Suprapubic skin (tissue), 4 donors: Measurements from ENCODE around the gene HRG.

Source experiments
- EP300 ChIP-seq: sonication (generic); formaldehyde crosslinking; IDR thresholded peaks from one replicate; pipeline ENCODE4 v1.6.1; 2017; ENCODE audit warnings: antibody characterized with exemption
- POLR2A ChIP-seq, 2 donors: fragments of 450-650 bp; IDR thresholded peaks; one replicate each; pipeline ENCODE4 v1.6.1; 2017; ENCODE audit warnings: antibody characterized with exemption in 2 of 2, mild to moderate bottlenecking in 2 of 2, moderate library complexity in 2 of 2
- POLR2AphosphoS5 ChIP-seq, 3 donors: sonication (generic); formaldehyde crosslinking; IDR thresholded peaks; one replicate each; pipeline ENCODE4 v1.6.1; 2017; ENCODE audit warnings: antibody characterized with exemption in 3 of 3
- TF ChIP-seq, protein P1 (sequence below), 2 donors: fragments of 200-600 bp in 1 of 2; fragments of 450-650 bp in 1 of 2; sonication (generic) in 1 of 2; IDR thresholded peaks; one replicate each; pipeline ENCODE4 v1.5.1; 2016 to 2019; ENCODE audit warnings: antibody characterized with exemption in 2 of 2, mild to moderate bottlenecking in 1 of 2, moderate library complexity in 1 of 2

- TF ChIP-seq, protein P1, sequence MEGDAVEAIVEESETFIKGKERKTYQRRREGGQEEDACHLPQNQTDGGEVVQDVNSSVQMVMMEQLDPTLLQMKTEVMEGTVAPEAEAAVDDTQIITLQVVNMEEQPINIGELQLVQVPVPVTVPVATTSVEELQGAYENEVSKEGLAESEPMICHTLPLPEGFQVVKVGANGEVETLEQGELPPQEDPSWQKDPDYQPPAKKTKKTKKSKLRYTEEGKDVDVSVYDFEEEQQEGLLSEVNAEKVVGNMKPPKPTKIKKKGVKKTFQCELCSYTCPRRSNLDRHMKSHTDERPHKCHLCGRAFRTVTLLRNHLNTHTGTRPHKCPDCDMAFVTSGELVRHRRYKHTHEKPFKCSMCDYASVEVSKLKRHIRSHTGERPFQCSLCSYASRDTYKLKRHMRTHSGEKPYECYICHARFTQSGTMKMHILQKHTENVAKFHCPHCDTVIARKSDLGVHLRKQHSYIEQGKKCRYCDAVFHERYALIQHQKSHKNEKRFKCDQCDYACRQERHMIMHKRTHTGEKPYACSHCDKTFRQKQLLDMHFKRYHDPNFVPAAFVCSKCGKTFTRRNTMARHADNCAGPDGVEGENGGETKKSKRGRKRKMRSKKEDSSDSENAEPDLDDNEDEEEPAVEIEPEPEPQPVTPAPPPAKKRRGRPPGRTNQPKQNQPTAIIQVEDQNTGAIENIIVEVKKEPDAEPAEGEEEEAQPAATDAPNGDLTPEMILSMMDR (IDR thresholded peaks at IDR 0.05), result no peak
- TF ChIP-seq EP300 (no peak), POLR2A (IDR thresholded peaks at IDR 0.05) (no peak), POLR2AphosphoS5 (IDR thresholded peaks at IDR 0.05) (no peak)
These were observed 25.9 kb upstream of the HRG start, which contains the start of gene FETUB for GRCh38 chr3:186639778-186640472.
